Measurements from ENCODE around the gene PDE6A. TPM values are rescaled to one million over a fixed set of nuclear protein-coding genes. Genes with fewer than 3 reads are reported as not detected.

Gene PDE6A
- total and polyA plus RNA-seq, 2 donors (not counting 3 experiments of a cell fraction or from before 2014, with no cell fraction given) = not detected

- DNase-seq (ENCODE audit: low read depth, low spot score) = no peak
Measured at GRCh38 chr5:149870232-149870631, 74.4 kb downstream of the PDE6A start.

More at GRCh38 chr5:149870232-149870631, 74.4 kb downstream of the PDE6A start:
- ChIA-PET POLR2A (no interaction called here), CTCF (interaction anchor here (1.0 to 7.1 kb wide), 5 partner anchors 8 to 92 kb away, joined by 3 to 43 read pairs (median 3); no protein-coding TSS in a partner anchor)
- dilution Hi-C loops (cut with MboI; ENCODE audit: extremely low pct_ligation_motif_present, low sequenced_read_pairs) = no loop called here
- no peaks in the 10 kb centered on the region for H3K27me3 ChIP-seq (ENCODE audit: control insufficient read depth in 2 of 2, insufficient read depth in 2 of 2, low read length in 2 of 2)
- no peaks in the 10 kb centered on the region for H3K79me2 ChIP-seq (ENCODE audit: control insufficient read depth, insufficient read depth, low read length)
- no peak overlapping the region for H3K4me3 ChIP-seq (replicated peaks in 1 of 3; ENCODE audit: insufficient read depth in 1 of 3, low read depth in 1 of 3, low read length in 3 of 3)
- H3K4me2 ChIP-seq (ENCODE audit: insufficient read depth, low read length) = no peak overlapping the region
- no peak overlapping the region for H3K9ac ChIP-seq (replicated peaks; ENCODE audit: extremely low read depth, insufficient read depth, low read length)
- H3K4me1 ChIP-seq (ENCODE audit: control insufficient read depth, extremely low read depth, insufficient read depth, low read length) = no peaks in the 10 kb centered on the region
- TF ChIP-seq POLR2AphosphoS5 (IDR thresholded peaks at IDR 0.05; ENCODE audit: insufficient read depth, low read depth, low read length) (no peak), MAX (IDR thresholded peaks at IDR 0.05; ENCODE audit: insufficient read depth, insufficient read length) (no peak), FOS (IDR thresholded peaks at IDR 0.05; ENCODE audit: borderline replicate concordance, insufficient read depth, low read length) (no peak), JUN (IDR thresholded peaks at IDR 0.05; ENCODE audit: borderline replicate concordance, insufficient read depth, insufficient read length, low read depth) (no peak), CTCF (IDR thresholded peaks at IDR 0.05; ENCODE audit: extremely low read depth in 1 of 2, insufficient read depth in 1 of 2, low read depth in 1 of 2, low read length in 2 of 2) (no peak), MYC (IDR thresholded peaks at IDR 0.05; ENCODE audit: low read depth, low read length) (no peak), GATA2 (IDR thresholded peaks at IDR 0.05; ENCODE audit: insufficient read depth, insufficient read length, low read depth, low read length) (no peak), EZH2 (IDR thresholded peaks at IDR 0.05; ENCODE audit: borderline replicate concordance, low read depth, low read length, severe bottlenecking) (no peak), POLR2A (IDR thresholded peaks at IDR 0.05; ENCODE audit: low read depth, low read length) (no peak)
- H2AFZ ChIP-seq (ENCODE audit: low read depth, low read length) = no peak overlapping the region
- no peak overlapping the region for H3K27ac ChIP-seq (ENCODE audit: insufficient read depth, low read depth, low read length)
- intact Hi-C loops (cut with micrococcal nuclease) = no loop called here
- H3K9me3 ChIP-seq (replicated peaks; ENCODE audit: control insufficient read depth, insufficient read depth, low read length) = no peaks in the 10 kb centered on the region
- H3K36me3 ChIP-seq (ENCODE audit: control insufficient read depth in 2 of 2, extremely low read depth in 1 of 2, insufficient read depth in 2 of 2, low read length in 2 of 2) = no peaks in the 10 kb centered on the region
- no peak for FAIRE-seq
- no peaks in the 10 kb centered on the region for H3K9me1 ChIP-seq (replicated peaks; ENCODE audit: control insufficient read depth, extremely low read depth, insufficient read depth, low read length)
- BruUV-seq (replicated peaks) = no TSS peak
- H4K20me1 ChIP-seq (replicated peaks; ENCODE audit: control insufficient read depth, extremely low read depth, insufficient read depth, low read length) = no peaks in the 10 kb centered on the region
